Activated CD4-positive, CD25-positive, alpha-beta regulatory T cell treated with anti-CD3 and anti-CD28 coated beads, Interleukin-2, amount 50 U/mL, for 16 hours (primary cell): Measurements from ENCODE around the gene SMTNL1.

Experiments used
- DNase-seq: peaks from one replicate; pipeline ENCODE4 v3.0.0-alpha.2; 2020; ENCODE audit warnings: low read depth, low spot score

SMTNL1 gene, protein sequence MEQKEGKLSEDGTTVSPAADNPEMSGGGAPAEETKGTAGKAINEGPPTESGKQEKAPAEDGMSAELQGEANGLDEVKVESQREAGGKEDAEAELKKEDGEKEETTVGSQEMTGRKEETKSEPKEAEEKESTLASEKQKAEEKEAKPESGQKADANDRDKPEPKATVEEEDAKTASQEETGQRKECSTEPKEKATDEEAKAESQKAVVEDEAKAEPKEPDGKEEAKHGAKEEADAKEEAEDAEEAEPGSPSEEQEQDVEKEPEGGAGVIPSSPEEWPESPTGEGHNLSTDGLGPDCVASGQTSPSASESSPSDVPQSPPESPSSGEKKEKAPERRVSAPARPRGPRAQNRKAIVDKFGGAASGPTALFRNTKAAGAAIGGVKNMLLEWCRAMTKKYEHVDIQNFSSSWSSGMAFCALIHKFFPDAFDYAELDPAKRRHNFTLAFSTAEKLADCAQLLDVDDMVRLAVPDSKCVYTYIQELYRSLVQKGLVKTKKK

DNA sequence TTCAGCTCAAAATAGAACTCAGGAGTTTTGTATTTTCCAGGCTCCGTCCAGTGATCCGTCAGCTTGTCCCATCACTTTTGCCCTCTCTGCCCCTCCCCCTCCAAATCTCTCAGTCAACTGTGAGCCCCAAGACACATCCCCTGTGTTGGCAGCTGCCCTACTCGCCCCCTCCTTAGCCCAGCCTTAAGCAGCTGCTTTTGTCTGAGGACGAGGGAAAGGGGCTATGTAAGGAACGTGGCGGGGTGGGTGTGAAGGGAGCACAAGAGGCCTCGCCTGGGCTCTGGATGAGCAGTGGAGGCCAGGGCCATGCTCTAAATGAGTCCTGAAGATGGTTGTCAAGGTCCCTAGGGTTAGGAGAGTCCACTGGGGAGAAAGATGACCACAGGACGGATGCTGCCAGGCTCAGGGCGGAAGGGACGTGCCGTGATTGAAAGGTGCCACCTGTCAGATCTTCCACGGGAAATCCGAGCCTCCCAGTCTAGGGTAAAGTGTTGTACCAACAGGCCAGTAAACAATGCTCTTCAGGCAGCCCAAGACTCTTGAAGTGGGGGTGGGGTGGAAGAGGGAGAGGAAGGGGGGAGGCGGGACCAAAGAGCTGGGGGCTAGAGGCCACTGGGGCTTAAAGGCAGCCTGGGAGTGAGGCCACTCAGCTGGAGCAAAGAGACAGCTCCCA lies at the start of gene SMTNL1:
TSS of gene SMTNL1 (plus strand) at position 649 of the 673 bp plus-strand sequence. CDS start 5,048 bp downstream, outside the sequence.
- DNase-seq = no peak

DNA sequence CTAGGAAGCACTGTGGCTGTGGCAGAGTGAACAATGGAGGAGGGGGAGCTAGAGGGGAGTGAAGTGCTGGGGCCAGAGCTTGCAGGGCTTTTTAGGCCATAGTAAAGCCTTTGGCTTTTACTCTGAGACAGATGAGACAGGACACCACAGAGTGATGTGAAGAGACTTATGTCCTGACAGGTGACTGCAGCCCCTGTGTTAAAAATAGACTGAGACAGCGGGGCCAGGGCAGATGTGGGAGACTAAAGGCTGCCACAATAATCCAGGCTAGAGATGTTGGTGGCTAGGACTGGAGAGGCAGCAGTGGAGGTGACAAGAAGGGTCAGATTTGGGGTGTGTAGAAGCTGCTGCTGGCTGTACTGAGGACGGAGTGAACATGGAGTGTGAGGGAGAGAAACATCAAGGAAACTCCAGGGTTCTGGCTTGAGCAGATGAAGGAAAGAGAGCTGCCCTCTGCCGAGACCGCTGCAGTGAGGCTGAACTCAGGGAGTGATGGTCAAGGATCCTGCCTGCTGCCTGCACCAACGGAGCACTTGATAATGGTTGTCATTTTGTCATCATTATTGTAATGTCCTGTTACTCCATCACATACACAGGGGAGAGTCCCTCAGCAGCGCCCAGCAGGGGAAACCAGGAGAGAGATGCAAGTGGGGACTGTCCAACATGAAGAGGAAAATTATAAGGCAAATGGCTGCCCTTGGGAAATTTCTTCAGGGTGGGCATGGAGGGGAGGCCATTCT lies 49.3 kb upstream of the SMTNL1 start:
- no peak for DNase-seq

DNA sequence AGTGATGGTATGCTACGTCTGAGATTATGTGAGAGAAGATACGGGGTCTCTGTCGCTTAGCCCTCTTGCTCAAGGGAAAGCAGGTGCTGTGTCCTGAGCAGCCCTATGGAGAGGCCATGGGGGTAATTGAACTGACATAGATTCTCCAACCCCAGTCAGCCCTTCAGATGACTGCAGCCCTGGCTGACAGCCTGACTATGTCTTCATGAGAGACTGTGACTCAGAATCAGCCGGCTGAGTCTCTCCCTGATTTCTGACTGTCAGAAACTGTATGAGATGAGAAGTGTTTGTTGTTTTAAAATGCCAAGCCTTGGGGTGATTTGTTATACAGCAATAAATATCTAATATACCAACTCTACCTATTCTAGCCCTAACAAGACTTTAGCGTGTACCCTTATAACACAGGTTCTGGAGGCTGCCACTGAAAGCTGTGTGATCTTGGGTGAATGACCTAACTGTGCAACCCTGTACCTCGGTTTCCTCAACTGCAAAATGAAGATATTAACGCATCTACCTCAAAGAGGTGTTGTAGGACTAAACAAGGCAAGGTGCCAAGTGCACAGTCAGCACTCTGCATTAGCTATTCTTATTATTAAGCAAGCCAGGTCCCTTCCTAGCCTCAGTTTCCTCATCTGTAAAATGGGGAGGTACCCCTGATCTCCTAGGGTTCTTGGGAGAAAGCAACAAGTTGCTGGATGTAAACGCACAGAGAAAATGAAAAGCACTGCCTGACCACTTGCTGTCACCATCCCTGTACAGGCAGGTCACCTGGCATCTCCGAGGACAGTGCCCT lies 46.7 kb upstream of the SMTNL1 start:
- DNase-seq = no peak

DNA sequence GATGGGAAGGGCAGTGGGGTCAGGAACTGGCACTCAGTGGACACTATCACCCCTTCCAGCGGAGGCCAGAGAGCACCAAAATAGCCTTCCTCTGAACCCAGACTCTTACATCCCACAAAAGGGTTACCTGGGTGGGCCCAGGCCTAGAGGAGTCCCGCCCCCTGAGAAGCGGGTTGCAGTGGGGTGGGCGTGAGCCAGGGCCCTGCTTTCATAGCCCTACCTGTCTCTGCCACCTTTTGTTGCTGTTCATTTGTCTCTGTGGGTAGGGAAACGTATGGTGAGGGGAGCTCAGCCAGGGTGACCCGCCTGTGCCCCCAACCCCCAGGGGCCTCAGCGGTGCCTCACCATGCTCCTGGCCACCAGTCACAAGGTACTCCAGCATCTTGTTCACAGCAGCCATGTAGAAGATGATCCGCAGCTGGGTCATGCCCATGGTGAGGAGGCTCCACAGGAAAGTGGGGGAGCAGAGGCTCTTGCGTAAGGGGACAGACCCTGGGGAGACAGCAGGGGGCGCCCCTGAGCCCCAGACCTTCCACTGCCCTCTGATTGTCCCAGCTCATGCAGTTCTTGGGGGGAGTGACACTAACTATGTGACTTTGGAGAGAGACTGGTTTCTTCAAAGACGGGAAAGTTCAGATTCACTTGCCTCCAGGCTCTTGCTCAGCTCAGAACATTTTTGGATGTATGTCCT lies 45.9 kb upstream of the SMTNL1 start:
- DNase-seq = no peak

DNA sequence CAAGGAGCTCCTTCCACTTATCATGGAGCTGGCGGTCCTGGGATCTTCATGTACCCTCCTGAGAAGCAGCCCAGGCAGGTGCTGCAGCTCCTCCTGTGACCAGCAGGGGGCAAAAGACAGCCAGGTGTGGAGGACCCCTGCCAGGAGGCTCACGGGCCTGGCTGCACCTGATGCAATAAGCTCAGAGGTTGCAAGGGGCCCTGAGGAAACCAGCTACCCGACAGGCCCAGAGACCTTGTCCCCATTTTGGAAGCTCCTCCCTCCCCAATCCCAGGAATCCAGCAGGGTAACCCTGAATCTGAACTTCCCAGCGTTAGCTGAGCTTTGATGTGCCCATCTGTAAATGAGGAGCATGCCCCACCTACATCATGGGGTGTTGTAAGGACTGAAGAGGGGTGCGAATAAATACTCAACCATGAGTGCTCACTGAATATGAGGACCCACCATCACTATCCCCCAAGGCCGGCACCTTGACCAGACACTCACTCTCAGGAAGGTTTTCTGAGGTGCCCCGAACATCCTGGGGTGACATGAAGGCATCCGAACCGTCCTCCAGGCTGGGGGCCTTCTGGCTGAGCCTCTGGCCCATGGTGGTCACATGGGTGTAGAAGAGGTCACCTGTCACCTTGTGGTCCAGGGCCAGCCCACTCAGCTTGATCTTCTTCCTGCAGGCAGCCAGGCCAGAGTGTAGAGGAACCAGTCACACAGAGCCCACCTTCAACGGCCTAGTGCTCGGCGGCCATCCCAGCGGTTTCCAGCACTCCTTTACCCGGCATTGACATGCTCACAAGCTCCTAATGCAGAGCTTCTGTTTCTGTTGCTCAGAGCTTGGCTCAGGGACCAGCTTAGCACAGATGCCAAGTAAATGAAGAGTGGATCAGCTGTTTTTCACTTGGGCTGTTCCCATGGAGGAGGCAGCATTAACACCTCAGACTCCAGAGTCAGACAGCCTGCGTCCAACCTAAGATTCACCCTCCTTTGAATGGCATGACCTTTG lies 43.6 kb upstream of the SMTNL1 start:
- peak; percentile 64 for DNase-seq

DNA sequence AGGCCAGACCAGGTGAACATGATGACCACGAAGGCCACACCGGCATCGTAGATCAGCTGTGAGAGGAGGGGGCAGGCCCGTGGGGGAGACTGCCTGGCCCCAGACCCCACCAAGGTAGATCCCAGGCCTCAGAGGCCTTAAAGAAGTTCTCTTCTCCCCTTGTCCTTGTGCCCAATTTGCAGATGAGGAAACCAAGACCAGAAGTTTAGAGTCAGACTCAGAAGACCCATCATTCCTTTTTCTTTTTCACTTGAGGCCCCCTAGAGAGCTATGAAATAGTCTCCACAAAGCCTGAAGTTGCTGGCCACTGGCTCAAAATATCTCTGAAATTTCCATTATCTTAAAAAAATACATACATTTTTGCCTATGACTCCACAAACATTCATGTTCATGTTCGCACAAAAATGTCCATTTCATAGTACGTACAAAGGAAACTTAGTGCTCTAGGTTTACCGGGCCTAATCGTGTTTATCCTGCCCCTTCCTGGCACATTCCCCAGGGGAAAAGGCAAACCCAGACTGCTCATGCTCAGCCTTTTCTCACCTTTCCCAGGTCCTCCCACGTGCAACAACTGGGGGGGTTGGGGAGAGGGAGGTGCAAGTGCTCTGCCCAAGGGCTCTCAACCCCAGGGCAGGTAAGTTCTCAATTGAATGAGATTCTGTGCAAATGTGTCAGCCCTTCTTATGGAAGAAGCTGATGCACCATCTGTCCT lies 41.1 kb upstream of the SMTNL1 start:
- DNase-seq = no peak

DNA sequence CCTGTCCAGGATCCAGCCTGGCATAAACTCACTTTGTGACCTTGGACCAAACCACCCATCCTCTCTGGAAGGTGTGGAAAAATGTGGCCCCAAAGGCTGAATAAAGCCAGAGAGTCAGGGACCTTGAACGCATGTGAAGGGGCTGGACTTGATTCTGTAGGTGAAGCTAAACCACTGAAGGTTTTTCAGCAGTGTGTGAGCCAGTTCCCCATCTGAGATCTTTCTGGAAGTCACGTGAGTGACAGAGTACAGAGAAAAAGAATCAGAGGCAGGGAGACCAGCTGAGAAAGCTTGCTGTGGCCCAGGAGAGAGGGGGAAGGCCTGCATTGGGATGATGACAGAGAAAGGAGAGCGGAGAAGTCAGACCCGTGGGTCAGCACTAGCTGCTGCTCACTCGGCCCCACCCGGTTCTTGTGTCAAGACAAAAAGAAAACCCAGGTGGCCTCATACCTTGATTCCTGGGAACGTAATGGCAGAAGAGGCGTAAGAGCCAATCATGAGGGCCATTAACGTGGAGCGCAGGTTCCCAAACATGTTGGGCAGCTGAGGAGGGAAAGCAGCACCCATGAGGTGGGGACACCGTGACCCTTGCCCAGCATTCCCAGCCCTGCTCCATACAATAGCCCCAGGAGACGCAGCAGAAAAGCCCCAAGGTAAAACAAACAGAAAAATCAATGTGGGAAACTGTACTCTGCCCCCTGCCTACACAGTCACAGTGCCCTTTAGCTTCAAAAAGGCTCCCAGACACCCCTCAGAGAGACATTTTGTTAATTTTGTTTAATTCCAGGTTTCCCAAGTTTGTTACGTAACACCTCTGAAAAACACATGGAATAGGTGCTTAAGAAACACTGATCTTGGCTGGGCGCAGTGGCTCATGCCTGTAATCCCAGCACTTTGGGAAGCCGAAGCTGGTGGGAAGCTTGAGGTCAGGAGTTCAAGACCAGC lies 39.8 kb upstream of the SMTNL1 start:
- no peak for DNase-seq

DNA sequence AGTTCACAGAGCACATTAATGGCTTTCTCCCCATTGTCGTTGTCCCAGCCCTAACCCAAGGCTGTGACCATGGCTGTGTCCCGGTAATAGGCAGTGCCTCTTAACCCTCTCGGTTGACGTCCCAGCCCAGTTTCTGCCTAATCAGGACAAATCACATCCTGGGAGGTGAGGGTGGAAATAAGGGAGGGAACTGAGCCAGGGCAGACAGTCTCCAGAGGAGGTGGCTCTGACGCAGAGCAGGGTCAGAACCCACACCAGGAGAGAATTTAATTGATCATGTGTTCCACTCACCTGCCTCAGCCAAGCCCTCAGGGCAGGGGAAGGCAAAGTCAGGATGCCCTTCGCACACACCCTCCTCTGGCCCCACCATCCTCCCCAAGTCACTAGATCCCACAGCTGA lies 38.9 kb upstream of the SMTNL1 start:
- DNase-seq = no peak

DNA sequence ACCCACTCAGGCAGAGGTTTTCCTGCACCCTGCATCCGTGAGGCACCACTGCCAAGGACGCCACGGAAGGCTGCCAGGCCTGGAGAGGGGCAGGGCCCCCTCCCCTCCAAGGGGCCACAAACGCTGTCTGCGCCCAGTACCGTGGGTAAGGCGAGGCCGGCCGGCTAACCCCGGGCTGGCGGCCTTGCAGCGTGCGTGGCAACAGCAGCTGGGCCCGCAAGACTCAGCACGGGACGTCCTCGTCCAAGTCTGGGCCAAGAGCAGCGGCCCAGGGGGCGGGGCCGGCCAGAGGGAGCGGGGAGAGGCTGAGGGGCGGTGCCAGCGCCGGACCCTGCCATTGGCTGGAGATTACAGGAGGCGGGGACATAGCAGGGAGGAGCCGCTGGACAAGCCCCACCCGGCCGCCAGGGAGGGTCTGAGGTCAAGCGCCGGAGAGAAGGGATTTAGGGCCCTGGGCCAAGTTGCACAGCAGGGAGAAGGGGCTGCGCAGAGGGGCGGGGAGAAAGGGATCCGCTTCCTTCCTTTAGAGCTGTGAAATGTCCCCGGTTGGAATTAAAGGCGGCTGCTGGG lies 37.9 kb upstream of the SMTNL1 start:
- DNase-seq = no peak

DNA sequence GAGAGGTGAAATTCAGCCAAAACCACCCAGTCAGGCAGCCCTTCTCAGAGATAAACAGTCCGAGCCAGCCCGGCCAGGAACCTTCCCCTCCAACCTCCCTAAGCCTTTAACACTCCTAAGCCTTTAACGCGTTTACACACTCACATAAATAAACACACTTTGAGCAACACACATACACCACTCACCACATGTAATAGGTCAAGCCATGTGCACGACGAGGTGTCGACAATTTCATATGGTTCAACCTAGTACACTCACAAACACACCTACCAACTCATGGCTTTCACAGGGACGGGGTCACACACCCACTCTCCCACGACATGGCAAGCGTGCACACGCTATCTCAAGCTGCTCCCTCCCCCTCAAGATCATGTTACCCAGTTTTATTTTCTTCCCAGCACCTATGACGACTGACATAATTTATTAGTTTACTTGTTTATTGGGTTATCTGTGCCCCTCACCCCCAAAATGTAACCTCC lies 37.4 kb upstream of the SMTNL1 start:
- DNase-seq = no peak

DNA sequence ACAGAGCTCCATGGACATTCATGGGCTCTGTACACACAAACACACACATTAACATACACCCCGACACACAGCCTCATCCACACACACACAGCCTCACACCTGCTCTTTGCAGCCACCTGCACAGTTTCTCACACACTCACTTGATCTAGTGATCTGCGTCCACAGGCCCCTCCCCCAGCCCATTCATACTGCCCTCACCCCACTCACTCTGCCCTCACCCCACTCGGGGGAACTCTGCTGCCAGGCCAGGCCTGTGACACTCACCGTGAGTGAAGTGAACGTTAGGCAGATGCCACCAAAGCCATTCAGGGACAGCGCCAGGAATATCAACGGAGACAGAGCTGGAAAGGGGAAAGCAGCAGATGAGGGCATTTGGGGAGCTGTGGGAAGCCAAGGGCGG lies 36.9 kb upstream of the SMTNL1 start:
- no peak for DNase-seq

DNA sequence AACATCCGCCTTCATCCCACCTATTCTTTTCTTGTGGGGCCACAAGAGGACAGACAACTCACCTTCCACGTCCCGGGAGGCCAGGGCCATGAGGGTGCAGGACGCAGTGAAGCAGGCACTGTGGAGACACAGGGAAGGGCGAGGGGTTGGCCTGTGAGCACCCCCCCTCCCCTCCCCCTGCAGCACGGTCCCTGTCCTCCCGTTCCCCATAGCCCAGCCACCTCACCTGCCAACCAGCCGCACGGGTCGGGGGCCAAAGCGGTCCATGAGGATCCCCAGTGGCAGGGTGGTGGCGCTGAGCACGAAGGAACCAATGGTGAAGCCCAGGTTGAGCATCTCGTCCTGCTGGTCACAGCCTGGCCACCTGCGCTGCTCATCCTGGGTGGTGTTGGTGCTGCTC lies 36.5 kb upstream of the SMTNL1 start:
- DNase-seq = no peak

DNA sequence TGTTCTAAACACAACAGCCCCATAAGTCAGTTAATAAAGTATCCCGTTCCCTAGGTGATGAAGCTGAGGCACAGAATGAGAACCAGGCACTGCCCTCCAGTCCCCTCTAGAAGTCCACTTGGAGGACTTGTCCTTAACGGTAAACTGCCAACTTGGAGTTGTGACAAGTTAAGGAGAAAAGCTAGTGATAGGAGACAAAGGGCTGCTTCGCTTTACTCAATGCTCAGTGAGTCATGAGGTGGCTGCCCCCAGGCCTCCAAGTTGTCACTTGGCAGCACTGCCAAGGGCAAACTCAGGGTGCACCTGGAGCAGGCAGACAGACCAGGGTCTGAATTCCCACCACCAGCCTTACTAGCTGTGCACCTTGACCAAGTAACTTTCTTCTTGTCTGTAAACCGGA lies 35.4 kb upstream of the SMTNL1 start:
- DNase-seq = no peak

DNA sequence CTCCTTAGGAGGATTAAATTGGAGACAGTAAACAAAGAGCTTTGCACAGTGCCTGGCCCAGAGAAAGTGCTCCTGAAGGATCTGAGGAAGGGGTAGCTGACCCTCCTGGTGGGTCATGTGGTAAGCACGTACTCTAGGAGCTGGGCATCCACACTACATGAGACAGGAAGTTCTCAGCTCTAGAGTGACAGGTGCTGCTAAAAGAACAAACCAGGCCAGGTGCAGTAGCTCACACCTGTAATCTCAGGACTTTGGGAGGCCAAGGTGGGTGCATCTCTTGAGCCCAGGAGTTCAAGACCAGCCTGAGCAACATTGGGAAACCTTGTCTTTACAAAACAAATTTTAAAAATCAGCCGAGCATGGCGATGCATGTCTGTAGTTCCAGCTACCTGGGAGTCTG lies 35.0 kb upstream of the SMTNL1 start:
- DNase-seq = no peak

DNA sequence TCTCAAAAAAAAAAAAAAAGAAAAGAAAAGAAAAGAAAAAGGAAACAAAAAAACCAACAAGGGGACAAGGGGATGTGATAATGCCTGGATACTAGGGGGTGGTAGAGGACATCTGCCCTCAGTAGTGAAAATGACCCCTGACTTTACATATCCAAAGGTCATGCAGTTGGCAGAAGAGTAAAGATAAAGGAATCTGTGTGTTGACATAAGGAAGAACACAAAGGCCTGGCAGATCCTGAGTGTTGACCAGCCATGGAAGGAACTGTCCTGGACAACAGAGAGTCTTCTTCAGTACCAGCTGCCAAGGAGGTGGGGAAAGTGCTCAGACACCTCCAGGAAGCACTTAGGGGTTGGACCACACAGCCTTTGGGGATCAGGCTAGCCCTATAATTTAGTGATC lies 34.5 kb upstream of the SMTNL1 start:
- DNase-seq = no peak

DNA sequence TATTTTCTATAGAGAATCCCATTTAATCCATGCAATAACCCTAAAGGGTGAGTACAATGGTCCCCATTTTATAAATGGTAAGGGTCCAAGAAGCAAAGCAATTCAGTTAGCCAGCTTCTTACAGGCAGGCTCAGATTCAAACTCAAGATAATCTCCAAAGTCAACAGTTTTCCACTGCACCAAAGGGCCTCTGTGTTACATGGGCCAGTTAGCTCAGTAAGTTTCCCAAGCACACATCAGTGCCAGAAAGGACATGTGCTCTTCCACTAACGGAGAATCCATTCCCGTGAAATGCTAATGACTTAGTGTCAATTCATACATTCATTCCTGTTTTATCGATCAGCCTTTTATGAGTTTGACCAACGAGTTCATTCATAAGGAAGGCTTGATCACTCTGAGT lies 32.9 kb upstream of the SMTNL1 start:
- no peak for DNase-seq

DNA sequence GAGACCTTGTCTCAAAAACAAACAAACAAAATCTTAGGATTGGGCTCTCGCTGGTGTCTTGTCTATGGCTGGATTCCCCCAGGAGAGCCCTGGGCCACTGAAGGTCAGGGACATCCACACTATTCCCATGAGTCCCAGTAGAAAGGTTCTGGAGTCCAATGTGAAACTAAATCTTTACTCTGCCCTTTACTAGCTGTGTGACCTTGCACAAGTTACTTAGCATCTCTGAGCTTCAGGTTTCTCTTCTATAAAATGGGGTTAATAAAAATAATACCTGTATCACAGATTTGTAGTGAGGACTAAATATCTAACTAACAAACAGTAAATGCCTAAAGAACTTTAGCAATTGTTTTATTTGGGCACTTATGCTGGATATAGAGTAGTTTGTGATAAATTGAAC lies 30.9 kb upstream of the SMTNL1 start:
- no peak for DNase-seq
